NCI-H187 (cell line): ENCODE measurements around the gene CCDC90B.
"Not testable (repeated sequence)": the region's sequence is repeated elsewhere in the genome, so short reads cannot be mapped to it uniquely, and the experiment has no call there.

Source experiments
- DNase-seq, 2 experiments: peaks; one replicate each; lab custom pipeline; 2025; lab: John Stamatoyannopoulos, UW

The CCDC90B gene

GRCh38 chr11:83285771-83286528, at the start of gene CCDC90B:
Gene CCDC90B, minus strand, starts transcription at chr11:83286367. Its CDS starts 395 bp downstream, at chr11:83285972.
- peak; percentile 94 to 97 for DNase-seq

GRCh38 chr11:83335446-83336070, 49.4 kb upstream of the CCDC90B start:
- no peak for DNase-seq

- DNase-seq, result no peak
Observed at GRCh38 chr11:83330303-83330702, 44.1 kb upstream of the CCDC90B start.

- DNase-seq, result no peak
Observed at GRCh38 chr11:83326326-83326725, 40.2 kb upstream of the CCDC90B start.

- DNase-seq, result no peak
Observed at GRCh38 chr11:83319346-83319745, 33.2 kb upstream of the CCDC90B start.

GRCh38 chr11:83318931-83319330, 32.8 kb upstream of the CCDC90B start:
- no peak for DNase-seq

GRCh38 chr11:83317757-83318690, 31.9 kb upstream of the CCDC90B start:
- DNase-seq, result no peak

- DNase-seq, result not testable (repeated sequence)
Observed at GRCh38 chr11:83316897-83317268, 30.7 kb upstream of the CCDC90B start.

- DNase-seq, result not testable (repeated sequence)
Observed at GRCh38 chr11:83316143-83316896, 30.2 kb upstream of the CCDC90B start.

GRCh38 chr11:83312430-83312829, 26.3 kb upstream of the CCDC90B start:
- no peak for DNase-seq

- DNase-seq, result no peak
Observed at GRCh38 chr11:83311701-83312100, 25.5 kb upstream of the CCDC90B start.

- no peak for DNase-seq
Observed at GRCh38 chr11:83310718-83311117, 24.6 kb upstream of the CCDC90B start.

GRCh38 chr11:83308536-83308935, 22.4 kb upstream of the CCDC90B start:
- not testable (repeated sequence) for DNase-seq

GRCh38 chr11:83306200-83307080, 20.3 kb upstream of the CCDC90B start:
- no peak for DNase-seq

GRCh38 chr11:83303316-83303715, 17.1 kb upstream of the CCDC90B start:
- DNase-seq, result no peak

- DNase-seq, result no peak
Observed at GRCh38 chr11:83302151-83302550, 16.0 kb upstream of the CCDC90B start.

- no peak for DNase-seq
Observed at GRCh38 chr11:83299681-83300080, 13.5 kb upstream of the CCDC90B start.

- no peak for DNase-seq
Observed at GRCh38 chr11:83294208-83294607, 8.0 kb upstream of the CCDC90B start.

GRCh38 chr11:83293457-83293774, 7.2 kb upstream of the CCDC90B start:
- no peak for DNase-seq

GRCh38 chr11:83292709-83293456, 6.7 kb upstream of the CCDC90B start:
- DNase-seq, result peak in 1 of 2 experiments; percentile 41
